Heart right ventricle (tissue), 16 donors: ENCODE results near the gene ILF3. TPM values are rescaled to one million over a fixed set of nuclear protein-coding genes. Genes with fewer than 3 reads are reported as not detected.

ENCODE experiments used
- ATAC-seq, 8 donors: fragments of 200-7000 bp; cut with Tn5 transposase; one replicate each; pipeline ENCODE4 v1.9.1; 2020; ENCODE audit warnings: mild to moderate bottlenecking in 8 of 8, moderate library complexity in 8 of 8, moderate number of reproducible peaks in 1 of 8
- DNase-seq, 2 donors: peaks; one replicate each; pipeline ENCODE4 v3.0.0-alpha.2; 2020
- H3K27ac ChIP-seq, 10 donors: fragments of 200-600 bp; sonication (generic) in 2 of 10; one replicate each; pipeline versions ENCODE4 v1.5.0 to v1.8.0; 2020 to 2022; ENCODE audit warnings: mild to moderate bottlenecking in 3 of 10
- H3K27me3 ChIP-seq, 7 donors: fragments of 200-600 bp; one replicate each; pipeline ENCODE4 v1.8.0; 2021 to 2022; ENCODE audit warnings: mild to moderate bottlenecking in 2 of 7
- H3K36me3 ChIP-seq, 9 donors: fragments of 200-600 bp; sonication (generic) in 1 of 9; one replicate each; pipeline versions ENCODE4 v1.5.0 to v1.8.0; 2020 to 2022; ENCODE audit warnings: mild to moderate bottlenecking in 2 of 9
- H3K4me1 ChIP-seq, 9 donors: fragments of 200-600 bp; sonication (generic) in 1 of 9; one replicate each; pipeline versions ENCODE4 v1.5.0 to v1.8.0; 2020 to 2022; ENCODE audit warnings: mild to moderate bottlenecking in 4 of 9
- H3K4me3 ChIP-seq, 10 donors: fragments of 200-600 bp; sonication (generic) in 2 of 10; one replicate each; pipeline versions ENCODE4 v1.5.0 to v1.8.0; 2020 to 2022; ENCODE audit warnings: mild to moderate bottlenecking in 7 of 10, moderate library complexity in 2 of 10
- H3K9me3 ChIP-seq, 11 donors: fragments of 200-600 bp in 10 of 11; sonication (generic) in 2 of 11; one replicate each; pipeline versions ENCODE4 v1.5.0 to v1.8.0; 2013 to 2022; ENCODE audit warnings: mild to moderate bottlenecking in 2 of 11, control low read depth in 1 of 11, moderate library complexity in 1 of 11
- WGBS, 2 donors: extraction: QIAGEN DNeasy Blood & Tissue Kit; methylation state at CpG; one replicate each; pipeline ENCODE4 v1.1.7; 2013; ENCODE audit warnings: inconsistent platforms in 1 of 2; 5-methylcytosine and 5-hydroxymethylcytosine counted together
- intact Hi-C, 10 donors: fragments of 100-400 bp; cut with DNase I; formaldehyde crosslinking; loops; one replicate each; pipeline versions ENCODE4 v1.11.1 to v1.14.2; 2022
- polyA plus RNA-seq, 2 donors: library from polyadenylated mRNA; stranded (reverse); fragments of 200-250 nt; gene quantifications; one replicate each; pipeline ENCODE4 v1.2.3, GENCODE V29; 2013
- total RNA-seq, 10 donors: library from RNA; stranded (reverse); fragmentation: NEBNext Ultra II Directional in 3 of 10; extraction: Animal tissue kit (Norgen Biotek cat#: 25700) in 3 of 10; gene quantifications; one replicate each; pipeline versions ENCODE4 v1.2.1 to v1.2.4, GENCODE V29; 2021 to 2023
- TF ChIP-seq, protein P1 (sequence below), 9 donors: fragments of 200-600 bp; sonication (generic) in 2 of 9; IDR thresholded peaks; one replicate each; pipeline versions ENCODE4 v1.5.0 to v1.8.0; 2021 to 2022; ENCODE audit warnings: antibody characterized with exemption in 9 of 9, mild to moderate bottlenecking in 5 of 9, moderate library complexity in 1 of 9
- donor health status: Arrhythmogenic right ventricular cardiomyopathy.
- donor health status: ischemic (EF 13 %, LVEDD 7.1; RV severe dilation, severe dysfunction).
- donor health status: healthy with polysubstance abuse.
- donor health status: DM: no; HTN: yes; CAD: no.
- donor health status: DM: no; HTN: no; CAD: no.
- donor health status: ischemic (EF 25% LVEDD 6.9; RV normal size, moderate dysfunction).
- donor health status: ischemic (EF 25% LVEDD 5.7; RV mildly dilated, moderate dysfunction).
- donor health status: healthy.
- donor health status: DM: yes; HTN: yes; CAD: no.
- donor health status: Ischemic cardiomyopathy.
- donor health status: ischemic (EF 35%, LVEDD 5.7; RV mildly dilated, moderate dysfunction).
- donor health status: nonischemic (EF 11% LVEDD 7.7; RV severe dilation, severe dysfunction).
- donor health status: DM: yes; HTN: yes; CAD: no.
- donor health status: PGD.
- donor health status: ischemic (EF 29% LVEDD 5.4; RV normal size, mild dysfunction).
- donor health status: nonischemic (EF 23%, LVEDD 6.1; RV moderate dilation, normal function).

Gene ILF3
- total and polyA plus RNA-seq, 12 donors = 68.1 to 129 (median 109) TPM

DNA sequence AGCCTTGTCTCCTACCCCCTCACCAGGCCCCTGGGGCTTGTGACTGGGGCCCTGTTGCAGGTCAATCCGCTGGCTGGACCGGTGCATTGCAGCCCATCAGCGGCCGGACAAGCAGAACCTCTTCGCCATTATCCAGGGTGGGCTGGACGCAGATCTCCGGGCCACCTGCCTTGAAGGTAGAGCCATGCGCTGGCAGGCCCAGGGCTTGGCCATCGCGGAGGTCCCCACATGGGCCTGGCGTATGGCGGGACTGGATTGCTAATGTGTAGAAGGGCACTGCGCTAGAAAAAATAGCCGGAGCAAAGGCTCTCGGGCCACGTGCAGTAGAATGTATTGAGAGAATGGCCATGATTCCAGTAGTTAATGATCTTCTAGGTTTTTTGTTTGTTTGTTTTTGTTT is 53.3 kb downstream of the ILF3 start:
- peaks cover 0 to 2% (median under 1%) of the 10 kb centered on the region in 9 donors for H3K4me1 ChIP-seq
- H3K4me3 ChIP-seq = no peak overlapping the region
- H3K27ac ChIP-seq = no peak overlapping the region
- no peak for ATAC-seq
- H3K36me3 ChIP-seq = peaks cover 0 to 47% (median 4%) of the 10 kb centered on the region in 9 donors
- WGBS, 2 donors = 97% methylated on average over 16 of the region's 16 CpGs
- no peaks in the 10 kb centered on the region for H3K9me3 ChIP-seq
- DNase-seq = no peak
- TF ChIP-seq, protein P1, sequence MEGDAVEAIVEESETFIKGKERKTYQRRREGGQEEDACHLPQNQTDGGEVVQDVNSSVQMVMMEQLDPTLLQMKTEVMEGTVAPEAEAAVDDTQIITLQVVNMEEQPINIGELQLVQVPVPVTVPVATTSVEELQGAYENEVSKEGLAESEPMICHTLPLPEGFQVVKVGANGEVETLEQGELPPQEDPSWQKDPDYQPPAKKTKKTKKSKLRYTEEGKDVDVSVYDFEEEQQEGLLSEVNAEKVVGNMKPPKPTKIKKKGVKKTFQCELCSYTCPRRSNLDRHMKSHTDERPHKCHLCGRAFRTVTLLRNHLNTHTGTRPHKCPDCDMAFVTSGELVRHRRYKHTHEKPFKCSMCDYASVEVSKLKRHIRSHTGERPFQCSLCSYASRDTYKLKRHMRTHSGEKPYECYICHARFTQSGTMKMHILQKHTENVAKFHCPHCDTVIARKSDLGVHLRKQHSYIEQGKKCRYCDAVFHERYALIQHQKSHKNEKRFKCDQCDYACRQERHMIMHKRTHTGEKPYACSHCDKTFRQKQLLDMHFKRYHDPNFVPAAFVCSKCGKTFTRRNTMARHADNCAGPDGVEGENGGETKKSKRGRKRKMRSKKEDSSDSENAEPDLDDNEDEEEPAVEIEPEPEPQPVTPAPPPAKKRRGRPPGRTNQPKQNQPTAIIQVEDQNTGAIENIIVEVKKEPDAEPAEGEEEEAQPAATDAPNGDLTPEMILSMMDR (IDR thresholded peaks at IDR 0.05) = no peak
- intact Hi-C loops = no loop called here
- no peaks in the 10 kb centered on the region for H3K27me3 ChIP-seq

DNA sequence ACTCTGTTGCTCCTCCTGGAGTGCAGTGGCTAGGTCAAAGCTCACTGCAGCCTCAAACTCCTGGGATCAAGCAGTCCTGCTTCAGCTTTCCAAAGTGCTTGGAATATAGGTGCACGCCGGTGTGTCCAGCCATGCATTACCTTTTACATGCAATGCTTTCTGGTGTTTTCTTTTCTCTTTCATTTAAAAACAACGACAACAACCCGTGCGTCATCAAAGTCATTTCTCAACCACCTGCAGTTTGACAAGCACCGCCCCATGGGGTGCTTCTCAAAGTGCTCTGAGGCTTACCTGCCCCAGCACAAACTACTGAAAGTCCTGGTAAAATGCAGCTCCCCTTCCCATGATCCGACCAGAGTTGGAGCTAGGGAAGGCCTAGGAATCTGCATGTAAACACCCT is 54.1 kb downstream of the ILF3 start:
- DNase-seq = no peak
- intact Hi-C loops = no loop called here
- Histone ChIP-seq H3K27ac (no peak overlapping the region), H3K4me1 (no peaks in the 10 kb centered on the region), H3K36me3 (peaks cover 0 to 56% (median 4%) of the 10 kb centered on the region in 9 donors), H3K9me3 (no peaks in the 10 kb centered on the region), H3K4me3 (no peak overlapping the region), H3K27me3 (no peaks in the 10 kb centered on the region)
- 93 to 95% methylated on average over 7 of the region's 7 CpGs for WGBS, 2 donors
- TF ChIP-seq, protein P1 (IDR thresholded peaks at IDR 0.05) = no peak
- no peak for ATAC-seq

DNA sequence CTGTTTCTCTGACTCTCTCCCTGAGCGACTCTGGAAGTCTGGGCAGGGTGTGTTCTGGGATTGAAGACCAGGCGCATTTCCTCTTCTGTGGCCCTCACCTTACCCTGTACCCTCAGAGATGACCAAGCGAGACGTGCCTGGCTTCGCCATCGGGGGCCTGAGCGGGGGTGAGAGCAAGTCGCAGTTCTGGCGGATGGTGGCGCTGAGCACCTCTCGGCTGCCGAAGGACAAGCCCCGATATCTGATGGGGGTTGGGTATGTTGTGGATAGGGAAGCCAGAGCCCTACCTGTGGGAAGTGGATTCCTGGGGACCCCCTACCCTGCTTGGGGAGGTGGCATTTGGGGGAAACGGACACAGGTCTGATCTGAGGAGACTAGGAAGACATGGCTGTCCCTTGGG is 57.9 kb downstream of the ILF3 start:
- Histone ChIP-seq H3K4me1 (peaks cover 0 to 7% (median 0%) of the 10 kb centered on the region in 9 donors), H3K36me3 (peaks cover 0 to 55% (median 4%) of the 10 kb centered on the region in 9 donors), H3K27ac (no peak overlapping the region), H3K27me3 (no peaks in the 10 kb centered on the region), H3K4me3 (no peak overlapping the region), H3K9me3 (no peaks in the 10 kb centered on the region)
- TF ChIP-seq, protein P1 (IDR thresholded peaks at IDR 0.05) = no peak
- no peak for ATAC-seq
- 64 to 68% methylated on average over 14 of the region's 14 CpGs for WGBS, 2 donors
- no peak for DNase-seq
- intact Hi-C loops = loop anchor here in 1 of 10 donors (10.0 kb wide), 2 partner anchors 63 to 153 kb away; no protein-coding TSS in a partner anchor

DNA sequence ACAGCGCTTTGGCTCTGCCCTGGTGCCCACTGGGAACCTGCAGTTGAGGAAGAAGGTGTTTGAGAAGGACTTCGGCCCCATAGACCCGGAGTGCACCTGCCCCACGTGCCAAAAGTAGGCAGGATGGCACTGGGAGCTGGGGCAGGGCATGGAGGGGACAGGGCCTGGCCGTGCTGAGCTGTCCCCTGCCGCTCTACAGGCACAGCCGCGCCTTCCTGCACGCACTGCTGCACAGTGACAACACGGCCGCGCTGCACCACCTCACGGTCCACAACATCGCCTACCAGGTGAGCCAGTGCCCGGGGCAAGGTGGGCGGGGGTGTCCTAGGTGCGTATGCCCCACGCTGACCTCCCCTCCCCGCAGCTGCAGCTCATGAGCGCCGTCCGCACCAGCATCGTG is 58.6 kb downstream of the ILF3 start:
- TF ChIP-seq, protein P1 (IDR thresholded peaks at IDR 0.05) = no peak
- no peak overlapping the region for H3K27ac ChIP-seq
- ATAC-seq (no peak), DNase-seq (no peak)
- peaks cover 0 to 48% (median under 1%) of the 10 kb centered on the region in 9 donors for H3K36me3 ChIP-seq
- no peaks in the 10 kb centered on the region for H3K9me3 ChIP-seq
- peaks cover 0 to 8% (median 0%) of the 10 kb centered on the region in 9 donors for H3K4me1 ChIP-seq
- H3K4me3 ChIP-seq = no peak overlapping the region
- no peaks in the 10 kb centered on the region for H3K27me3 ChIP-seq
- intact Hi-C loops = loop anchor here in 1 of 10 donors (10.0 kb wide), 2 partner anchors 62 to 152 kb away; no protein-coding TSS in a partner anchor
- WGBS, 2 donors = 93 to 95% methylated on average over 22 to 23 of the region's 23 CpGs
